ENCODE measurements around the gene GLIS2.

DNA sequence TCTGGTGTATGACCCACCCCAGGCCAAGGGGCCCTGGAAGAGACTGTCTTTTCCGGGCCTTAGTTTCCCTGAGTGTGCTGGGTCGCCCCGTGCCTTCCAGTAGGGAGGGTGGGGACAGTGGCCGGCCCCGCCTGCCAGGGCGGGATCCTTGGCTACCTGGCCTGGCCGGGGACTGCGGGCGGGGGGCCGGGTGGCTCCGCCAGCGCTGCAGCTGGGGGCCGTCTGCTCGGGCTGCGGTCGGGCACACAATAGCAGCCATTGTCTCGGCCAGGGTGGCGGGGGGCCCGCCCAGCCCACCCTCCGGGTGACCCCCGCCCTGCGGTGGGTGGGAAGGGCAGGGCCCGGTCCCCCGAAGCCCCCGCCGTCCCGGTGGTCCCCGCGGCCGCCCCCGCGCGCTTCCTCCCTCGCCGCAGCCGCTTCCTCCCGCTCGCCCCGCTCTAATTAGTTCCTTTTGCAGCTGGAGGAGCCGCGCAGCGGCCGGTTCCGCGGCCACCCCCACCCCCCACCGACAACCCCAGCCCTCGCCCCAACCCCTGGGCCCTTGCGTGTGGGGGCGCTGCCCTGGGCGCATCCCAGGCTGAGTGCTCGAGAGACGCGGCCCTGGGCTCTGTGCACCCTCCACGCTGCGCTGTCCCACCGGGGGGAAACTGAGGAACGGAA, 11.6 kb downstream of the GLIS2 start:
- TF ChIP-seq, protein P1, sequence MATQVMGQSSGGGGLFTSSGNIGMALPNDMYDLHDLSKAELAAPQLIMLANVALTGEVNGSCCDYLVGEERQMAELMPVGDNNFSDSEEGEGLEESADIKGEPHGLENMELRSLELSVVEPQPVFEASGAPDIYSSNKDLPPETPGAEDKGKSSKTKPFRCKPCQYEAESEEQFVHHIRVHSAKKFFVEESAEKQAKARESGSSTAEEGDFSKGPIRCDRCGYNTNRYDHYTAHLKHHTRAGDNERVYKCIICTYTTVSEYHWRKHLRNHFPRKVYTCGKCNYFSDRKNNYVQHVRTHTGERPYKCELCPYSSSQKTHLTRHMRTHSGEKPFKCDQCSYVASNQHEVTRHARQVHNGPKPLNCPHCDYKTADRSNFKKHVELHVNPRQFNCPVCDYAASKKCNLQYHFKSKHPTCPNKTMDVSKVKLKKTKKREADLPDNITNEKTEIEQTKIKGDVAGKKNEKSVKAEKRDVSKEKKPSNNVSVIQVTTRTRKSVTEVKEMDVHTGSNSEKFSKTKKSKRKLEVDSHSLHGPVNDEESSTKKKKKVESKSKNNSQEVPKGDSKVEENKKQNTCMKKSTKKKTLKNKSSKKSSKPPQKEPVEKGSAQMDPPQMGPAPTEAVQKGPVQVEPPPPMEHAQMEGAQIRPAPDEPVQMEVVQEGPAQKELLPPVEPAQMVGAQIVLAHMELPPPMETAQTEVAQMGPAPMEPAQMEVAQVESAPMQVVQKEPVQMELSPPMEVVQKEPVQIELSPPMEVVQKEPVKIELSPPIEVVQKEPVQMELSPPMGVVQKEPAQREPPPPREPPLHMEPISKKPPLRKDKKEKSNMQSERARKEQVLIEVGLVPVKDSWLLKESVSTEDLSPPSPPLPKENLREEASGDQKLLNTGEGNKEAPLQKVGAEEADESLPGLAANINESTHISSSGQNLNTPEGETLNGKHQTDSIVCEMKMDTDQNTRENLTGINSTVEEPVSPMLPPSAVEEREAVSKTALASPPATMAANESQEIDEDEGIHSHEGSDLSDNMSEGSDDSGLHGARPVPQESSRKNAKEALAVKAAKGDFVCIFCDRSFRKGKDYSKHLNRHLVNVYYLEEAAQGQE (IDR thresholded peaks at IDR 0.05; ENCODE audit: insufficient read depth in 1 of 2, low read depth in 2 of 2, low read length in 2 of 2): no peak
- no peak for TF ChIP-seq POLR2AphosphoS5 (IDR thresholded peaks at IDR 0.05; ENCODE audit: low read depth, low read length)
- no peak for TF ChIP-seq SIN3A (IDR thresholded peaks at IDR 0.05; ENCODE audit: borderline replicate concordance, insufficient read depth, low read length)
- no peak for TF ChIP-seq TAF1 (IDR thresholded peaks at IDR 0.05; ENCODE audit: borderline replicate concordance, insufficient read depth, low read length)
- no peak for TF ChIP-seq FOXP2 (optimal IDR thresholded peaks at IDR 0.05; ENCODE audit: borderline replicate concordance, extremely low read depth, extremely low read length, insufficient read depth)
